GM23338 (cell line): Measurements from ENCODE around the gene AGAP5. TPM values are rescaled to one million over a fixed set of nuclear protein-coding genes. Genes with fewer than 3 reads are reported as not detected.
"Not testable (repeated sequence)": the region's sequence is repeated elsewhere in the genome, so short reads cannot be mapped to it uniquely, and the experiment has no call there.

Experiments
- ATAC-seq: fragments of 200-7000 bp; cut with Tn5 transposase; 3 replicates; pipeline ENCODE4 v1.9.1; 2020
- DNase-seq: peaks from one replicate; pipeline ENCODE4 v3.0.0-alpha.2; 2015; ENCODE audit warnings: low spot score
- H2AFZ ChIP-seq: fragments of 200-600 bp; sonication (generic); 2 replicates; pipeline ENCODE4 v1.8.0; 2016; ENCODE audit warnings: antibody characterized with exemption, mild to moderate bottlenecking, moderate library complexity
- H3F3A ChIP-seq: fragments of 200-600 bp; sonication (generic); replicated peaks from 2 replicates; pipeline ENCODE4 v1.8.0; 2017; ENCODE audit warnings: antibody characterized with exemption, mixed run types, low read depth
- H3K27ac ChIP-seq: fragments of 200-600 bp; sonication (generic); 2 replicates; pipeline ENCODE4 v1.6.1; 2016; ENCODE audit warnings: low read depth
- H3K27me3 ChIP-seq: fragments of 200-600 bp; sonication (generic); 2 replicates; pipeline ENCODE4 v1.8.0; 2016; ENCODE audit warnings: mild to moderate bottlenecking, mixed run types, moderate library complexity; ENCODE audit not compliant: insufficient read depth
- H3K36me3 ChIP-seq: fragments of 200-600 bp; sonication (generic); 2 replicates; pipeline ENCODE4 v1.8.0; 2016; ENCODE audit warnings: mild to moderate bottlenecking; ENCODE audit not compliant: insufficient read depth
- H3K4me1 ChIP-seq: fragments of 200-600 bp; sonication (generic); 2 replicates; pipeline ENCODE4 v1.8.0; 2016; ENCODE audit warnings: mild to moderate bottlenecking, moderate library complexity; ENCODE audit not compliant: insufficient read depth
- H3K4me2 ChIP-seq: fragments of 200-600 bp; sonication (generic); 2 replicates; pipeline ENCODE4 v1.7.1; 2017; ENCODE audit warnings: mixed run types
- H3K4me3 ChIP-seq: fragments of 200-600 bp; sonication (generic); 2 replicates; pipeline ENCODE4 v1.6.1; 2016; ENCODE audit warnings: mixed run types
- H3K79me2 ChIP-seq: fragments of 200-600 bp; sonication (generic); replicated peaks from 2 replicates; pipeline ENCODE4 v1.8.0; 2017; ENCODE audit warnings: mild to moderate bottlenecking; ENCODE audit not compliant: insufficient read depth
- H3K9me2 ChIP-seq: fragments of 200-600 bp; sonication (generic); 2 replicates; pipeline ENCODE4 v1.8.0; 2017; ENCODE audit not compliant: insufficient read depth
- H4K20me1 ChIP-seq: fragments of 200-600 bp; sonication (generic); replicated peaks from 2 replicates; pipeline ENCODE4 v1.8.0; 2017; ENCODE audit warnings: mild to moderate bottlenecking; ENCODE audit not compliant: insufficient read depth
- H3K27ac Mint-ChIP-seq: 2 replicates; pipeline ENCODE4 v1.8.0; 2020; ENCODE audit warnings: inconsistent platforms, mild to moderate bottlenecking, moderate library complexity, mixed read lengths
- H3K27me3 Mint-ChIP-seq: 3 replicates; pipeline ENCODE4 v1.8.0; 2022; ENCODE audit warnings: low read depth, mild to moderate bottlenecking, moderate library complexity, mixed read lengths, inconsistent platforms; ENCODE audit not compliant: insufficient read depth, poor library complexity
- H3K36me3 Mint-ChIP-seq: 3 replicates; pipeline ENCODE4 v1.8.0; 2021; ENCODE audit warnings: low read depth, mild to moderate bottlenecking, inconsistent platforms, moderate library complexity, mixed read lengths
- H3K4me1 Mint-ChIP-seq: 3 replicates; pipeline ENCODE4 v1.8.0; 2020; ENCODE audit warnings: mild to moderate bottlenecking, inconsistent platforms, mixed read lengths
- H3K4me3 Mint-ChIP-seq: 3 replicates; pipeline ENCODE4 v1.8.0; 2021; ENCODE audit warnings: moderate library complexity, mild to moderate bottlenecking, inconsistent platforms, mixed read lengths
- H3K9me3 Mint-ChIP-seq: 3 replicates; pipeline ENCODE4 v1.8.0; 2020; ENCODE audit warnings: moderate library complexity, mild to moderate bottlenecking, inconsistent platforms, mixed read lengths
- CTCF ChIP-seq, 2 experiments: fragments of 200-600 bp in 1 of 2; sonication (generic) in 1 of 2; conservative IDR thresholded peaks; 2 replicates each; pipeline versions ENCODE4 v1.5.1 to v1.6.1; 2016 to 2017; ENCODE audit warnings: antibody characterized with exemption in 2 of 2, low read depth in 2 of 2, mild to moderate bottlenecking in 2 of 2, moderate library complexity in 1 of 2
- EZH2 ChIP-seq: fragments of 200-600 bp; sonication (generic); IDR thresholded peaks from one replicate; pipeline ENCODE4 v1.8.0; 2017; ENCODE audit warnings: antibody characterized with exemption, mild to moderate bottlenecking, low read depth; ENCODE audit not compliant: unreplicated experiment
- POLR2AphosphoS5 ChIP-seq: IDR thresholded peaks from 2 replicates; pipeline ENCODE4 v1.6.1; 2016; ENCODE audit warnings: antibody characterized with exemption, low read depth
- STAT1 ChIP-seq: IDR thresholded peaks from one replicate; pipeline ENCODE4 v1.6.1; 2016; ENCODE audit warnings: antibody characterized with exemption; ENCODE audit not compliant: unreplicated experiment
- ZNF114 ChIP-seq: fragments of 250-450 bp; sonication (Bioruptor Pico); IDR thresholded peaks from 2 replicates; pipeline ENCODE4 v1.5.0; 2020; ENCODE audit warnings: mild to moderate bottlenecking, moderate library complexity
- ZNF331 ChIP-seq: fragments of 250-450 bp; sonication (Bioruptor Pico); IDR thresholded peaks from 2 replicates; pipeline ENCODE4 v1.5.0; 2020; ENCODE audit warnings: low read depth, mild to moderate bottlenecking, moderate library complexity
- ZNF462 ChIP-seq: fragments of 250-450 bp; sonication (Bioruptor Pico); IDR thresholded peaks from 2 replicates; pipeline ENCODE4 v1.5.0; 2020; ENCODE audit warnings: mild to moderate bottlenecking, moderate library complexity
- polyA plus RNA-seq: library from polyadenylated mRNA; unstranded; fragments of >200 nt; fragmentation: Nextera tagmentation; extraction: Ambion mirVana; gene quantifications from 2 replicates; pipeline ENCODE4 v1.2.1, GENCODE V29; 2016
- total RNA-seq: library from RNA; depleted of rRNA; stranded (reverse); fragments of >200 nt; shearing (Covaris generic); gene quantifications from 2 replicates; pipeline ENCODE4 v1.2.3, GENCODE V29; 2014

AGAP5 gene
- total and polyA plus RNA-seq, 2 experiments from 2014 or later, result 5.0 to 5.3 TPM

DNA sequence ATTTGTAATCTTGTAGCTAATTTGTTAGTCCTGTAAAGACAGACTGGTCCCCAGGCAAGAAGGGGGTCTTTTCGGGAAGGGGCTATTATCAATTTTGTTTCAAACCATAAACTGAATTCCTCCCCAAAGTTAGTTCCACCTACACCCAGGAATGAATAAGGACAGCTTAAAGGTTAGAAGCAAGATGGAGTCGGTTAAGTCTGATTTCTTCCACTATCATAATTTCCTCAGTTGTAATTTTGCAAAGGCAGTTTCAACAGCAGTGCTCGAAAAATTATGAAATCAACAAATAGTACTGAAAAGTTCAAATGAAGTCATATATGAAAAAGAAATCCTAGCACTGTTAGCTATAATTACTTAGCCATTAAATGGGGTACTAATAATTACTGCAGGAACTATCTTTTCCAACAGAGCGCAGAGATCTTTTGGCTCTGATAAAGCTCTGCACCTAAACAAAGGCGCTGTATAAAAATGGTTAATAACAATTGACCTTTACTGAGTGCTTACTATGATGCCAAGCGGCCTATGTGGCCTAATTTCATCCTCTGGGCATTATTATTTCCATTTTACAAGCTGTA, 45.5 kb upstream of the AGAP5 start:
- Histone ChIP-seq H2AFZ (no peak overlapping the region), H3K9me2 (no peaks in the 10 kb centered on the region), H3K4me3 (peak overlapping the region; percentile 58), H3K27ac (peak overlapping the region; percentile 91), H3K36me3 (0 out of 2 replicates have a peak, but pooled peaks cover 4% of the 10 kb centered on the region), H3K79me2 (peaks cover 26% of the 10 kb centered on the region), H3F3A (peaks cover 13% of the 10 kb centered on the region), H3K27me3 (no peaks in the 10 kb centered on the region), H3K4me2 (peak overlapping the region; percentile 74), H3K4me1 (peaks cover 19% of the 10 kb centered on the region), H4K20me1 (no peaks in the 10 kb centered on the region; the same call in 1 of the 2 replicates)
- H3K36me3 Mint-ChIP-seq, result no peaks in the 10 kb centered on the region; the same call in 1 of the 3 replicates
- peak overlapping the region; percentile 99 for H3K27ac Mint-ChIP-seq
- TF ChIP-seq ZNF331 (CRISPR knock-in tag) (no peak), POLR2AphosphoS5 (no peak), ZNF114 (CRISPR knock-in tag) (no peak), EZH2 (no peak)
- no peak for DNase-seq
- H3K4me3 Mint-ChIP-seq, result peak overlapping the region; percentile 94
- no peak for ATAC-seq
- no peaks in the 10 kb centered on the region for H3K9me3 Mint-ChIP-seq
- peaks cover 24% of the 10 kb centered on the region for H3K4me1 Mint-ChIP-seq
- H3K27me3 Mint-ChIP-seq, result peaks cover 1% of the 10 kb centered on the region

DNA sequence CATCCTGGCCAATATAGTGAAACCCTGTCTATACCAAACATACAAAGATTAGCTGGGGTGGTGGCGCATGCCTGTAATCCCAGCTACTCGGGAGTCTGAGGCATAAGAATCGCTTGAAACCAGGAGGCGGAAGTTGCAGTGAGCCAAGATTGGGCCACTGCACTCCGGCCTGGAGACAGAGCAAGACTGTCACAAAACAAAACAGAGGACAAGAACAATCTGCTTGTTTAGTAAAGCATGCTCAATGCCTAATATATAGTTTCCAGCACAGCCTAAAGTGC, 44.5 kb upstream of the AGAP5 start:
- Mint-ChIP-seq H3K9me3 (no peaks in the 10 kb centered on the region), H3K36me3 (peaks cover 2% of the 10 kb centered on the region; the same call in 2 of the 3 replicates), H3K4me1 (peaks cover 24% of the 10 kb centered on the region), H3K27ac (peak overlapping the region; percentile 99), H3K27me3 (no peaks in the 10 kb centered on the region), H3K4me3 (peak overlapping the region; percentile 94)
- Histone ChIP-seq H3K79me2 (peaks cover 26% of the 10 kb centered on the region), H3K9me2 (no peaks in the 10 kb centered on the region), H3K27ac (peak overlapping the region; percentile 91), H4K20me1 (no peaks in the 10 kb centered on the region; the same call in 1 of the 2 replicates), H3K36me3 (0 out of 2 replicates have a peak, but pooled peaks cover 3% of the 10 kb centered on the region), H2AFZ (no peak overlapping the region), H3K4me1 (peaks cover 19% of the 10 kb centered on the region), H3K27me3 (no peaks in the 10 kb centered on the region), H3F3A (peaks cover 14% of the 10 kb centered on the region), H3K4me3 (peak overlapping the region; percentile 58; the same call in 1 of the 2 replicates), H3K4me2 (peak overlapping the region; percentile 74)
- TF ChIP-seq ZNF331 (CRISPR knock-in tag) (no peak), STAT1 (no peak), ZNF462 (CRISPR knock-in tag) (no peak), CTCF (conservative IDR thresholded peaks at IDR 0.05; ENCODE audit: low read depth in 2 of 2) (no peak)
- ATAC-seq (no peak), DNase-seq (no peak)

GRCh38 chr10:73740501-73741254, 42.8 kb upstream of the AGAP5 start:
- peaks cover 14% of the 10 kb centered on the region for H3K79me2 ChIP-seq
- peaks cover 19% of the 10 kb centered on the region for H3K4me1 ChIP-seq
- not testable (repeated sequence) for H3K27me3 Mint-ChIP-seq, H3K27ac Mint-ChIP-seq, ATAC-seq, H3K36me3 ChIP-seq, H3K4me3 Mint-ChIP-seq, H3K9me3 Mint-ChIP-seq, H2AFZ ChIP-seq, DNase-seq, H3K36me3 Mint-ChIP-seq, H4K20me1 ChIP-seq, H3K4me2 ChIP-seq, H3K27me3 ChIP-seq, H3K4me3 ChIP-seq, H3K9me2 ChIP-seq
- H3K27ac ChIP-seq, result 0 out of 2 replicates have a peak overlapping the region, but pooled peaks have one; percentile 91
- H3F3A ChIP-seq, result peaks cover 16% of the 10 kb centered on the region
- H3K4me1 Mint-ChIP-seq, result peaks cover 24% of the 10 kb centered on the region
